ENCODE measurements around the gene GPR32.

GPR32 gene

DNA sequence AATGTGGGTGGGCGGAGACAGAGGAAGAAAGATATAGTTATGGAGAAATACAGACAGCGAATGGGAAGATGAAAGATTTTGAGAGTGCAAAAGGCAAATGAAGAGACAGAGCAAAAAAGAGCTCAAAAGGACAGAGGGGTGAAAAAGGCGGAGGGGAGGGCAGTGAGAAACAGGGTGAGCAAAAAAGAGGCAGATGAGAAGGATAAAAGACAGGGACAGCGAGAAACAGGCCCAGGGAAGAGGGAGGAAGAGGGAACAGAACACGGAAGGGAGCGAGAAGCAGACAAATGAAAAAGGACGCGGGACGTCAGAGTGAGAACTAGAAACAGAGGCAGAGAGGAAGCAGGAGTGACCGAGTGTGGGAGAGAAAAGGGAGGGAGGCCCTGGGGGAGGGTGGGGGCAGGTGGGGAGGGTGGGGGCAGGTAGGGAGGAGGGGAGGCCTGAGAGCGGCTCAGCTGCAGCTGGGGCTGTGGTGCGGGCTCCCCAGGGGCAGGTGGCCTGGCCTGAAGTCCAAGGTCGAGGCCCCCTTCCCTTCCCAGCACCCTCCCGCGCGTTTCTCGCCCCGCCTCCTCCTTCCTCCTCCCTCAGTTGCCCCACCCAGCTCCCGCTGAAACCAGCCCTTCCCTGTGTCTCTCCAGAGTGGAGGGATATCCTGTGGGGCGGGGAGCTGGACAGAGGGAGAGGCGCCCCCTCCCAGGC lies 50.4 kb downstream of the GPR32 start:
- peaks cover 90% of the 10 kb centered on the region for H3K27me3 ChIP-seq (ENCODE audit: control insufficient read depth, insufficient read depth, low read length)
- peaks cover 31% of the 10 kb centered on the region for H3K4me1 ChIP-seq (ENCODE audit: control insufficient read depth, insufficient read depth, low read length)
- no peak overlapping the region for H3K9ac ChIP-seq (ENCODE audit: low read length)
- H3K36me3 ChIP-seq (ENCODE audit: control insufficient read depth, insufficient read depth, low read length) = no peaks in the 10 kb centered on the region
- peak overlapping the region; percentile 54 for H3K4me3 ChIP-seq (ENCODE audit: low read depth, low read length)
- H3K27ac ChIP-seq (ENCODE audit: low read depth, low read length) = no peak overlapping the region
- no peaks in the 10 kb centered on the region for H3K9me3 ChIP-seq (ENCODE audit: control insufficient read depth, insufficient read depth, low read depth, low read length)

DNA sequence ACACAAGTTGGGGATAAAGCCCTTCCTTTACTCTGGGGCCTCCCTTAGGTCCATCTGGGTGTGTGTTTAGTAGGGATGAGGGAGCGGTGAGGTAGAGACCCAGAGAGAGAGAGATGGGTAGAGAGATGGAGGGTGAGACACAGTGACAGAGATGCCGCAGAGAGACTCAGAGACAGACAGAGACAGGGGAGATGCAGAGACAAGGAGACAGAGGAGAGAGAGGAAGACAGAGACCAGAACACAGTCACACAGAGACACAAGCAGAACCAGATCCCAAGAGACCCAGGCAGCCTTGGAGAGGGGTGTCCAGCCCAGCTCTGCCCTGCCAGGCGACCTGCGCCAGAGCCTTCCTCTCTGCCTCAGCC lies 51.0 kb downstream of the GPR32 start:
- Histone ChIP-seq H3K9me3 (ENCODE audit: control insufficient read depth, insufficient read depth, low read depth, low read length) (no peaks in the 10 kb centered on the region), H3K36me3 (ENCODE audit: control insufficient read depth, insufficient read depth, low read length) (no peaks in the 10 kb centered on the region), H3K27ac (ENCODE audit: low read depth, low read length) (no peak overlapping the region), H3K4me3 (ENCODE audit: low read depth, low read length) (peak overlapping the region; percentile 47), H3K4me1 (ENCODE audit: control insufficient read depth, insufficient read depth, low read length) (peaks cover 31% of the 10 kb centered on the region), H3K27me3 (ENCODE audit: control insufficient read depth, insufficient read depth, low read length) (peaks cover 90% of the 10 kb centered on the region), H3K9ac (ENCODE audit: low read length) (no peak overlapping the region)
